Osteocyte (in vitro differentiated cells): ENCODE measurements around the gene COG8. TPM values are rescaled to one million over a fixed set of nuclear protein-coding genes. Genes with fewer than 3 reads are reported as not detected.

ENCODE experiments used
- DNase-seq: peaks from one replicate; pipeline ENCODE4 v3.0.0; 2021; ENCODE audit warnings: mixed read lengths; ENCODE audit not compliant: unreplicated experiment; ENCODE audit errors: extremely low spot score
- H3K27ac Mint-ChIP-seq: one replicate; pipeline ENCODE4 v1.8.0; 2021; ENCODE audit warnings: mild to moderate bottlenecking, mixed read lengths; ENCODE audit not compliant: unreplicated experiment
- H3K27me3 Mint-ChIP-seq: one replicate; pipeline ENCODE4 v1.8.0; 2021; ENCODE audit warnings: mixed read lengths; ENCODE audit not compliant: unreplicated experiment
- H3K36me3 Mint-ChIP-seq: one replicate; pipeline ENCODE4 v1.8.0; 2021; ENCODE audit warnings: mixed read lengths; ENCODE audit not compliant: unreplicated experiment
- H3K4me1 Mint-ChIP-seq: one replicate; pipeline ENCODE4 v1.8.0; 2021; ENCODE audit warnings: mixed read lengths; ENCODE audit not compliant: unreplicated experiment
- H3K4me3 Mint-ChIP-seq: one replicate; pipeline ENCODE4 v1.8.0; 2021; ENCODE audit warnings: mild to moderate bottlenecking, moderate library complexity, mixed read lengths; ENCODE audit not compliant: unreplicated experiment
- H3K9me3 Mint-ChIP-seq: one replicate; pipeline ENCODE4 v1.8.0; 2021; ENCODE audit warnings: mixed read lengths; ENCODE audit not compliant: unreplicated experiment
- CTCF ChIP-seq: fragments of 200-600 bp; sonication (generic); IDR thresholded peaks from 2 replicates; pipeline ENCODE4 v1.5.0; 2021; ENCODE audit warnings: antibody characterized with exemption, mild to moderate bottlenecking, moderate library complexity
- total RNA-seq: library from RNA; stranded (reverse); gene quantifications from 2 replicates; pipeline ENCODE4 v1.2.1, GENCODE V29; 2021

COG8 gene
- total RNA-seq, 1 donor from 2014 or later, result 52.3 TPM

- no peak overlapping the region for H3K27ac Mint-ChIP-seq
- no peak overlapping the region for H3K4me3 Mint-ChIP-seq
- DNase-seq, result no peak
- peaks cover 16% of the 10 kb centered on the region for H3K4me1 Mint-ChIP-seq
- no peaks in the 10 kb centered on the region for H3K27me3 Mint-ChIP-seq
- no peaks in the 10 kb centered on the region for H3K9me3 Mint-ChIP-seq
- no peak for TF ChIP-seq CTCF
- peaks cover 44% of the 10 kb centered on the region for H3K36me3 Mint-ChIP-seq
Measured at GRCh38 chr16:69381231-69381630, 41.9 kb upstream of the COG8 start.

GRCh38 chr16:69378760-69379159, 39.4 kb upstream of the COG8 start:
- no peaks in the 10 kb centered on the region for H3K9me3 Mint-ChIP-seq
- H3K27me3 Mint-ChIP-seq, result no peaks in the 10 kb centered on the region
- no peak overlapping the region for H3K27ac Mint-ChIP-seq
- no peak for DNase-seq
- peaks cover 42% of the 10 kb centered on the region for H3K36me3 Mint-ChIP-seq
- H3K4me3 Mint-ChIP-seq, result no peak overlapping the region
- TF ChIP-seq CTCF, result no peak
- peaks cover 1% of the 10 kb centered on the region for H3K4me1 Mint-ChIP-seq

- no peaks in the 10 kb centered on the region for H3K27me3 Mint-ChIP-seq
- peaks cover 36% of the 10 kb centered on the region for H3K36me3 Mint-ChIP-seq
- H3K9me3 Mint-ChIP-seq, result no peaks in the 10 kb centered on the region
- H3K4me1 Mint-ChIP-seq, result no peaks in the 10 kb centered on the region
- no peak for DNase-seq
- no peak overlapping the region for H3K4me3 Mint-ChIP-seq
- TF ChIP-seq CTCF, result no peak
- no peak overlapping the region for H3K27ac Mint-ChIP-seq
Measured at GRCh38 chr16:69378036-69378435, 38.7 kb upstream of the COG8 start.

- H3K9me3 Mint-ChIP-seq, result no peaks in the 10 kb centered on the region
- H3K27ac Mint-ChIP-seq, result no peak overlapping the region
- no peak overlapping the region for H3K4me3 Mint-ChIP-seq
- DNase-seq, result no peak
- TF ChIP-seq CTCF, result no peak
- peaks cover 33% of the 10 kb centered on the region for H3K36me3 Mint-ChIP-seq
- no peaks in the 10 kb centered on the region for H3K4me1 Mint-ChIP-seq
- no peaks in the 10 kb centered on the region for H3K27me3 Mint-ChIP-seq
Measured at GRCh38 chr16:69376393-69377059, 37.2 kb upstream of the COG8 start.

- H3K4me3 Mint-ChIP-seq, result no peak overlapping the region
- H3K4me1 Mint-ChIP-seq, result no peaks in the 10 kb centered on the region
- H3K9me3 Mint-ChIP-seq, result no peaks in the 10 kb centered on the region
- DNase-seq, result no peak
- no peak for TF ChIP-seq CTCF
- H3K27ac Mint-ChIP-seq, result no peak overlapping the region
- H3K36me3 Mint-ChIP-seq, result peaks cover 36% of the 10 kb centered on the region
- no peaks in the 10 kb centered on the region for H3K27me3 Mint-ChIP-seq
Measured at GRCh38 chr16:69373019-69373418, 33.7 kb upstream of the COG8 start.
